Spleen (tissue), 7 donors: ENCODE results near the gene BOLA2B.
"Not testable (repeated sequence)": the region's sequence is repeated elsewhere in the genome, so short reads cannot be mapped to it uniquely, and the experiment has no call there.

Source experiments
- CTCF ChIP-seq, 11 experiments: fragments of 200-600 bp in 7 of 11; fragments of 450-650 bp in 4 of 11; sonication (generic) in 4 of 11; IDR thresholded peaks in 8 of 11; conservative IDR thresholded peaks in 3 of 11; 1 replicate in 7 of 11; 2 replicates in 4 of 11; pipeline versions ENCODE4 v1.4.0 to v1.8.0; 2016 to 2021; ENCODE audit warnings: antibody characterized with exemption in 11 of 11, inconsistent platforms in 4 of 11, mild to moderate bottlenecking in 1 of 11
- POLR2A ChIP-seq, 3 donors: fragments of 450-650 bp; IDR thresholded peaks; one replicate each; pipeline ENCODE4 v1.5.1; 2017; ENCODE audit warnings: antibody characterized with exemption in 3 of 3, mild to moderate bottlenecking in 1 of 3
- donor health status: DM: no; HTN: no; CAD: no; lungs with moderate emphysema.
- donor health status: DM: no; HTN: no; CAD: no.
- donor health status: DM: no; HTN: no; CAD: no.

- not testable (repeated sequence) for TF ChIP-seq CTCF (IDR thresholded peaks at IDR 0.05 in 8 of 11, conservative IDR thresholded peaks at IDR 0.05 in 3 of 11); POLR2A (IDR thresholded peaks at IDR 0.05)
Observed at GRCh38 chr16:30193615-30194014, at the start of gene BOLA2B, which contains the start of gene SLX1A.
